Measurements from ENCODE around the gene CD58.

CD58 gene

DNA sequence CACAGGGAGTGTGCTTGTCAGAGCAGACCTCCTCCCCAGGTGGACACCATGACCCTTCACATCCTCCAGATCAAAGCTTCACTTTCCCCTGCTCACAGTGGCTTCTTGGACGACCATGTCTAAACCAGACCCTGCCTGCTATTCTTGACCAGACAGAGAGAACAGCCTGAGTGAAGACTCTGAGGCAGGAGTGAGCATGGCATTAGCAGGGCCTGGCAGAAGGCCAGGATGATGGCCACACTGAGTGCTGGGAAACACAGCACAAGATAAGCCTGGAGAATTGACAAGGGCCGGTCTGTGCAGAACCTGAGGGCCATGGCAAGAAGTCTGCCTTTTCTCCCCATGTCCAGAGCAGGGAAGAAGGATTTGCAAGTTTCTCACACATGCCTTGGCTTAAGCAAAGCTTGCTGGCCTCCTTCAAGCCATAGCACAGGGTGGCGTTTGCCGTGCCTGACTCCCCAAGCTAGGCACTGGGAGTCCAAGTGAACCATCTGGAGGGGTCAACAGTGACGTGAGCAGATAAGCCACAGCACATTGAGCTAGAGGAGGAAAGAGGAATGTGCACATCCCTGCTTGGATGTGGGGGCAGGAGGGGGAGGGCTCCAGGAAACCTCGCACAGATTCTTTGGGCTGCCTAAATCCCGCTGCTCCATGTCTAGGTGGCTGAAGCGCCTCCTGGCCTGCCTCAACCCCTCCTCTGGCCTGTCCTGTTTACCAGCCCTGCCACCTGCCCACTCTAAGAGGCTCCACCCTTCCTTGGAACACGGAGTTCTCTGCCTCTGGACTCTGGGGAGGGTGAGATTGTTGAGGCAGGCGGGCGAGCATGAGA is 87.1 kb downstream of the CD58 start:
- TF ChIP-seq, protein P1, sequence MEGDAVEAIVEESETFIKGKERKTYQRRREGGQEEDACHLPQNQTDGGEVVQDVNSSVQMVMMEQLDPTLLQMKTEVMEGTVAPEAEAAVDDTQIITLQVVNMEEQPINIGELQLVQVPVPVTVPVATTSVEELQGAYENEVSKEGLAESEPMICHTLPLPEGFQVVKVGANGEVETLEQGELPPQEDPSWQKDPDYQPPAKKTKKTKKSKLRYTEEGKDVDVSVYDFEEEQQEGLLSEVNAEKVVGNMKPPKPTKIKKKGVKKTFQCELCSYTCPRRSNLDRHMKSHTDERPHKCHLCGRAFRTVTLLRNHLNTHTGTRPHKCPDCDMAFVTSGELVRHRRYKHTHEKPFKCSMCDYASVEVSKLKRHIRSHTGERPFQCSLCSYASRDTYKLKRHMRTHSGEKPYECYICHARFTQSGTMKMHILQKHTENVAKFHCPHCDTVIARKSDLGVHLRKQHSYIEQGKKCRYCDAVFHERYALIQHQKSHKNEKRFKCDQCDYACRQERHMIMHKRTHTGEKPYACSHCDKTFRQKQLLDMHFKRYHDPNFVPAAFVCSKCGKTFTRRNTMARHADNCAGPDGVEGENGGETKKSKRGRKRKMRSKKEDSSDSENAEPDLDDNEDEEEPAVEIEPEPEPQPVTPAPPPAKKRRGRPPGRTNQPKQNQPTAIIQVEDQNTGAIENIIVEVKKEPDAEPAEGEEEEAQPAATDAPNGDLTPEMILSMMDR (IDR thresholded peaks at IDR 0.05) = no peak

DNA sequence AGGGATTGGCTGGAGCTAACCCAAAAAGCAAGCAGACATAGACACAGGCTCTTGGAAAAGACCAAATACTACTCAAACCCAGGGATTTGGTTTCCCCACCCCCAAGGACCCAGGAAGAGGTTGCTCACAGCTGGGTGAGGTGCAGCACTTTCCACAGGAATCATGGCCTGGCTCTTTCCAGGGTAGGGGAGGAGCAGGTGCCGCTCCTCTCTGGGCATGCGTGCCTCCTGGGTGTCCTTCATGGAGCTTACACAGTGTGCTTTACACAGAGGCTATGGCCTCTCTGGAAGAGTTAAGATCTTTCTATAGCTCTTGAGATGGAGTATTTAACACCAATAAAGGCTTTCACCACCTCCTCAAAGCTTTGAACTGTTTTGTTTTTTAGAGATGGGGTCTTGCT is 88.3 kb downstream of the CD58 start:
- TF ChIP-seq, protein P1 (IDR thresholded peaks at IDR 0.05) = no peak

DNA sequence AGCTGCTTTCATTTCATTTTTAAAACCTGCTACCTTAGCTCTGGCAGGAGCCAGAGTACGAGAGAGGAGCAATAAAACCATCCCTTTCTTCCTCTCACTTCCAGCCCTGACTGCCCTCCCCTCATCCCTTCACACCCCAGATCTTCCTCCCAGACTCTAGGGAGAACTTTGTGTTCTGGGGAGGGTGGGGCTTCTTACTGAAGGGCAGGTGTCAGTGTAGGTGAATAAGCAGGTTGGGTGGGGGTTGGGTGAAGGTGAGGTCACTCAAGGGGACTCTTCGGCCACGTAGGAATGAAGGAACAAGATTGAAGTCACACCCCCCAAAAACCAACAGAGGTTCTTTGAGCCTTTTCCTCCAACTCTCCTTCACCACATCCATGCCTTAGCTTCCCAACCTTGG is 88.9 kb downstream of the CD58 start:
- TF ChIP-seq, protein P1 (IDR thresholded peaks at IDR 0.05) = no peak

DNA sequence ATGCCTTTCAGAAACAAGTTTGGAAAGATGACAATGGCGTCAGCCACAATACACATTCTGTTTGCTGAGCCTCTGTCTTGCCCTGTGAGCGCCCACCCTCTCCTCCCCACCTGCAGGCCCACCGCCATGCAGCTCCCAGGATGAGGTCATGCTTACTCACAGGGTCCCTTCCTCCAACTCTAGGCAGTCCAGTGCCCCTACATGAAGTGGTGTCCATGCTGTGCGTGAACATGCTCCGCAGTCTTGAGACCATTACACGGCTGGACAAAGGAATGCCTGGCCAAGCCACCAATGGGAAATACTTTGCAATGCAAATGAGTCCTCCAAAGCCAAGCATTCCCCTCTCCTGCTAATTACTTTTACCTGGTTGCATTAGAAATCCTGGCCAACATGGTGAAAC is 92.2 kb downstream of the CD58 start:
- TF ChIP-seq, protein P1 (IDR thresholded peaks at IDR 0.05) = no peak

DNA sequence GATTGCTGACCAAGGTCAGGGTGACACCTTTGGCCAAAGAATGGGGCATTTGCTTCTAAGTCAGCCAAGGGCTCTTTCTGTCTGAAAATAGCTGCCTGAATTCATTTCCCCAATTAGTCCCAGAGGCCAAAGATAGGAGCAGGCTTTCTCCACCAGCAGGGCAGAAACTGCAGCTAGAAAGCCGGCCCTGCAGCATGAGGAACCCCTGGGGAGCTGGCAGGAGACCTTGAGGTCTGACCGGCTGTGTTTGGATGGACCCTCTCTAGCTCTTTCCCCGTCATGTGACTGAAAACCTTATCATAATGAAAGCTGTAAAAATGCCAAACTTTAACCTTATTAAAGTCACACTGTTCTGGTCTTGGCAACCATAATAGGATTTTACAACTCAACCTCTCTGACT is 93.4 kb downstream of the CD58 start:
- TF ChIP-seq, protein P1 (IDR thresholded peaks at IDR 0.05) = no peak

DNA sequence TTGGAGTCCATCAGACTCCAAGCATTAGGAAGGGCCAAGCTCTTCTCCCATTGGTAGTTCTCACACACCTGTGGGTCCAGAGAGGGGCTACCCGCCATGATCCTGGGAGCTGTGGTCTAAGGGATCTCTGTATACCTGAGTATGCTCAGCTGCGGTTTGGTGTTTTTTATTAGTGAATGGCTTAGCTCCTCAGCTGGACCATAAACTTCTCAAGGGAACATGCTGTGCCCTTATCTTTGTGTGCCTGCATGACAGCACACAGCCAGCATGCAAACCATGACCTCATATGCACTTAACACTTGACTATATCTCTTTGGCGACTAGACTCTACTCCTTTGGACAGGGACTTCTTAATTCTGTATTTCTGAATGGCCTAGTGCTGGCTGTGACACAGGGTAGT is 94.5 kb downstream of the CD58 start:
- TF ChIP-seq, protein P1 (IDR thresholded peaks at IDR 0.05) = no peak

DNA sequence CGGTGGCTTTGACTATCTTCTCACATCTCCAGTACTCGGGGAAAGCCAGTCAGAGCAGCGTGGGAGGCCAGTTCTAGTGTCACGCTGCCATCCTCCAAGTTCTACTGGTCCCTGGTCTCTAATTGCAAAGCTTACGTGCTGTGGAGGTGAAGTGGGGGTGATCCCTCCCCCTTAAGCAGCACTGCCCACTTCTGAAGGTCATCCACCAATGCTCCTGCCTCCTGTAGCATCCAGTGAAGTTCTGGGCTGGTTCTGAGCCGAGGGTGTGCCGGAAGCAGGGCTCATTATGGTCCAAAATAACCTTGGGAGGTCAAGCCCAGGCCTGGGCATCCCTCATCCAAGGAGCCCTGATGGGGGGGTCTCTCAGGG is 95.0 kb downstream of the CD58 start:
- TF ChIP-seq, protein P1 (IDR thresholded peaks at IDR 0.05) = no peak

Measured in LNCAP (cell line).